ENCODE data around the gene LMNB1. TPM values are rescaled to one million over a fixed set of nuclear protein-coding genes. Genes with fewer than 3 reads are reported as not detected.

Gene LMNB1
- total RNA-seq, 1 donor: 52.7 TPM

GRCh38 chr5:126855266-126855665, 78.3 kb downstream of the LMNB1 start:
- TF ChIP-seq CTCF (IDR thresholded peaks at IDR 0.05; ENCODE audit: insufficient read depth, low read length): no peak
- DNase-seq (ENCODE audit: low read depth): no peak
- H3K4me3 ChIP-seq (ENCODE audit: low read depth, low read length): no peak overlapping the region

GRCh38 chr5:126857472-126858410, 80.8 kb downstream of the LMNB1 start:
- H3K4me3 ChIP-seq (ENCODE audit: low read depth, low read length): no peak overlapping the region
- TF ChIP-seq CTCF (IDR thresholded peaks at IDR 0.05; ENCODE audit: insufficient read depth, low read length): no peak
- DNase-seq (ENCODE audit: low read depth): peak; percentile 60

GRCh38 chr5:126858441-126858840, 81.5 kb downstream of the LMNB1 start:
- no peak for DNase-seq (ENCODE audit: low read depth)
- no peak for TF ChIP-seq CTCF (IDR thresholded peaks at IDR 0.05; ENCODE audit: insufficient read depth, low read length)
- no peak overlapping the region for H3K4me3 ChIP-seq (ENCODE audit: low read depth, low read length)

GRCh38 chr5:126863402-126863801, 86.5 kb downstream of the LMNB1 start:
- TF ChIP-seq CTCF (IDR thresholded peaks at IDR 0.05; ENCODE audit: insufficient read depth, low read length): no peak
- H3K4me3 ChIP-seq (ENCODE audit: low read depth, low read length): no peak overlapping the region
- DNase-seq (ENCODE audit: low read depth): no peak

GRCh38 chr5:126864042-126864688, 87.2 kb downstream of the LMNB1 start:
- TF ChIP-seq CTCF (IDR thresholded peaks at IDR 0.05; ENCODE audit: insufficient read depth, low read length): no peak
- H3K4me3 ChIP-seq (ENCODE audit: low read depth, low read length): no peak overlapping the region
- no peak for DNase-seq (ENCODE audit: low read depth)

GRCh38 chr5:126865299-126865698, 88.4 kb downstream of the LMNB1 start:
- H3K4me3 ChIP-seq (ENCODE audit: low read depth, low read length): no peak overlapping the region
- TF ChIP-seq CTCF (IDR thresholded peaks at IDR 0.05; ENCODE audit: insufficient read depth, low read length): no peak
- DNase-seq (ENCODE audit: low read depth): peak; percentile 92
